ENCODE results near the gene ALX4. TPM values are rescaled to one million over a fixed set of nuclear protein-coding genes. Genes with fewer than 3 reads are reported as not detected.

Gene ALX4
- total and polyA plus RNA-seq, 7 experiments from 2014 or later: 0.04 TPM; not detected in 6

GRCh38 chr11:44282620-44283019 lies 27.3 kb downstream of the ALX4 start:
- no peaks in the 10 kb centered on the region for H3K36me3 Mint-ChIP-seq
- H3K4me1 Mint-ChIP-seq: peaks cover 0 to 4% (median 0%) of the 10 kb centered on the region in 7 donors
- no peaks in the 10 kb centered on the region for H3K36me3 ChIP-seq (ENCODE audit: control insufficient read depth in 2 of 3, insufficient read depth in 3 of 3, low read length in 3 of 3)
- CTCF ChIA-PET: interaction anchor here (0.6 kb wide), 1 partner anchor 121 kb away, joined by 3 read pairs; no protein-coding TSS in a partner anchor
- peaks cover 0 to 4% (median 0%) of the 10 kb centered on the region in 5 donors for H3K27me3 Mint-ChIP-seq
- H3K4me1 ChIP-seq (ENCODE audit: control insufficient read depth in 2 of 2, insufficient read depth in 2 of 2, low read length in 2 of 2): no peaks in the 10 kb centered on the region
- H3K4me3 ChIP-seq (ENCODE audit: low read length): no peak overlapping the region
- no peak overlapping the region for H3K4me3 Mint-ChIP-seq
- intact Hi-C loops (cut with micrococcal nuclease): loop anchor here in 1 of 2 donors (10.0 kb wide), 2 partner anchors 188 to 352 kb away; partner anchors contain the start of gene EXT2
- H3K9me3 Mint-ChIP-seq: no peaks in the 10 kb centered on the region
- DNase-seq (no peak), ATAC-seq (no peak)
- no peaks in the 10 kb centered on the region for H3K27me3 ChIP-seq (ENCODE audit: control insufficient read depth in 2 of 2, insufficient read depth in 2 of 2, low read length in 2 of 2)
- no peak overlapping the region for H3K27ac ChIP-seq (ENCODE audit: low read depth, low read length)
- POLR2A ChIA-PET: no interaction called here
- H3K27ac Mint-ChIP-seq: no peak overlapping the region
- H3K9me3 ChIP-seq (ENCODE audit: control insufficient read depth in 2 of 3, low read length in 3 of 3): no peaks in the 10 kb centered on the region

- intact Hi-C loops (cut with micrococcal nuclease): loop anchor here in 1 of 2 donors (10.0 kb wide), 2 partner anchors 186 to 354 kb away; partner anchors contain the start of gene EXT2
- ChIA-PET CTCF (no interaction called here), POLR2A (no interaction called here)
- no peaks in the 10 kb centered on the region for H3K27me3 ChIP-seq (ENCODE audit: control insufficient read depth in 2 of 2, insufficient read depth in 2 of 2, low read length in 2 of 2)
- no peaks in the 10 kb centered on the region for H3K36me3 ChIP-seq (ENCODE audit: control insufficient read depth in 2 of 3, insufficient read depth in 3 of 3, low read length in 3 of 3)
- Mint-ChIP-seq H3K27ac (no peak overlapping the region), H3K4me1 (peaks cover 0 to 3% (median 0%) of the 10 kb centered on the region in 7 donors), H3K36me3 (no peaks in the 10 kb centered on the region), H3K27me3 (peaks cover 0 to 4% (median 0%) of the 10 kb centered on the region in 5 donors), H3K9me3 (no peaks in the 10 kb centered on the region), H3K4me3 (no peak overlapping the region)
- H3K4me1 ChIP-seq (ENCODE audit: control insufficient read depth in 2 of 2, insufficient read depth in 2 of 2, low read length in 2 of 2): no peaks in the 10 kb centered on the region
- H3K4me3 ChIP-seq (ENCODE audit: low read length): no peak overlapping the region
- no peak overlapping the region for H3K27ac ChIP-seq (ENCODE audit: low read depth, low read length)
- H3K9me3 ChIP-seq (ENCODE audit: control insufficient read depth in 2 of 3, low read length in 3 of 3): no peaks in the 10 kb centered on the region
- DNase-seq (no peak), ATAC-seq (no peak)
Measured at GRCh38 chr11:44281151-44281550, 28.8 kb downstream of the ALX4 start.

- Mint-ChIP-seq H3K4me3 (no peak overlapping the region), H3K4me1 (peaks cover 0 to 2% (median 0%) of the 10 kb centered on the region in 7 donors), H3K36me3 (no peaks in the 10 kb centered on the region), H3K9me3 (peaks cover 0 to 1% (median 0%) of the 10 kb centered on the region in 11 donors), H3K27ac (no peak overlapping the region), H3K27me3 (peaks cover 0 to 4% (median 0%) of the 10 kb centered on the region in 5 donors)
- H3K27me3 ChIP-seq (ENCODE audit: control insufficient read depth in 2 of 2, insufficient read depth in 2 of 2, low read length in 2 of 2): no peaks in the 10 kb centered on the region
- ChIA-PET POLR2A (no interaction called here), CTCF (interaction anchor here (0.6 kb wide), 1 partner anchor 277 kb away, joined by 3 read pairs; no protein-coding TSS in a partner anchor)
- DNase-seq: no peak
- no peak overlapping the region for H3K4me3 ChIP-seq (ENCODE audit: low read length)
- H3K27ac ChIP-seq (ENCODE audit: low read depth, low read length): no peak overlapping the region
- H3K9me3 ChIP-seq (ENCODE audit: control insufficient read depth in 2 of 3, low read length in 3 of 3): no peaks in the 10 kb centered on the region
- no peak for ATAC-seq
- H3K4me1 ChIP-seq (ENCODE audit: control insufficient read depth in 2 of 2, insufficient read depth in 2 of 2, low read length in 2 of 2): no peaks in the 10 kb centered on the region
- intact Hi-C loops (cut with micrococcal nuclease): loop anchor here in 1 of 2 donors (10.0 kb wide), 2 partner anchors 185 to 355 kb away; partner anchors contain the start of gene EXT2
- H3K36me3 ChIP-seq (ENCODE audit: control insufficient read depth in 2 of 3, insufficient read depth in 3 of 3, low read length in 3 of 3): no peaks in the 10 kb centered on the region
Measured at GRCh38 chr11:44280257-44280656, 29.7 kb downstream of the ALX4 start.

- no peaks in the 10 kb centered on the region for H3K36me3 Mint-ChIP-seq
- DNase-seq: no peak
Measured at GRCh38 chr11:44279483-44279882, 30.5 kb downstream of the ALX4 start.

DNA sequence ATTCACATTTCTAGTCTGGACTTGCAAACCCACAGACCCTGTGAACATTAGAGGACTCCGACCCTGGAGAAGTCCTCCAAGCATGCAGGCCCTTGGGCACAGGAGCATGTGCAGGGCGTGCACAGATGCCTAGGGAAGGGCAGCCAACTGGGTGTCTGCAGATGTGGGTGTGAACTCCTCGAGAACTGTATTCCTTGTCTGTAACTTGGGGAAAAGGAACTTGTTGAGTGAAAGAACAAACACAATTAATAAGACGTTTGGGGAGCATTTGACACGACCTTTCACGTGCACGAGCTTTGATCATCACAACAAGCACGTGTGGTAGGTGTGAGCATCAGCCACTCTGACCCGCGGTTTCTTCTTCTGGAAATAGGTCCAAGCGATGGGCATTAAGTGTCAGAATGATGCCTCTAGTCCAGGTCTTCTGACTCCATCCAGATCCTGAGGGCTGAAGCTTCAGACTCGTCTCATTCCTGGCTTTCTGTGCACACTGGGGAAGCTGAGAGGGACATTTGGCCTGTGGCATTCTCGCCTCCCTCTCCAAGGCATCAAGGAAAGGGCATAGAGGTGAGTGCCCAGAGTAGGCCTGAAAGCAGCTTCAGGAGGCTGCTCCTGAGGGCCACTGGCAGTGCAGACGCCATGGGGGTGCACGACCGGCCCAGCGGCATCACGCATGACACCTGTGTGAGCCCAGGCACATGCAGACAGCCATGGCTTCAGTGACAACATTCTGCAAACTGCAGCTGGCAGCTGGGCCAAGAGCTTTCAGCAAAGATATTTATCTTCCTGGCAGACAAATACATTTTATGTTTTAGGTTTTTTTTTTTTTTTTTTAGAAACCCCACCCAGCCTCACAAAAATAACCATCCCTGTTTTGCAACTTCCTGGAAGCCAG lies 32.5 kb downstream of the ALX4 start:
- ChIA-PET CTCF (no interaction called here), POLR2A (no interaction called here)
- Histone ChIP-seq H3K27me3 (ENCODE audit: control insufficient read depth in 2 of 2, insufficient read depth in 2 of 2, low read length in 2 of 2) (no peaks in the 10 kb centered on the region), H3K36me3 (ENCODE audit: control insufficient read depth in 2 of 3, insufficient read depth in 3 of 3, low read length in 3 of 3) (no peaks in the 10 kb centered on the region), H3K9me3 (ENCODE audit: control insufficient read depth in 2 of 3, low read length in 3 of 3) (no peaks in the 10 kb centered on the region), H3K4me3 (ENCODE audit: low read length) (no peak overlapping the region), H3K4me1 (ENCODE audit: control insufficient read depth in 2 of 2, insufficient read depth in 2 of 2, low read length in 2 of 2) (no peaks in the 10 kb centered on the region), H3K27ac (ENCODE audit: low read depth, low read length) (no peak overlapping the region)
- H3K4me1 Mint-ChIP-seq: peaks cover 0 to 2% (median 0%) of the 10 kb centered on the region in 7 donors
- no peak for DNase-seq
- H3K36me3 Mint-ChIP-seq: no peaks in the 10 kb centered on the region
- peaks cover 0 to 4% (median 0%) of the 10 kb centered on the region in 5 donors for H3K27me3 Mint-ChIP-seq
- H3K4me3 Mint-ChIP-seq: no peak overlapping the region
- ATAC-seq: no peak
- H3K27ac Mint-ChIP-seq: no peak overlapping the region
- intact Hi-C loops (cut with micrococcal nuclease): no loop called here
- peaks cover 0 to 2% (median 0%) of the 10 kb centered on the region in 11 donors for H3K9me3 Mint-ChIP-seq

More at GRCh38 chr11:44279483-44279882, 30.5 kb downstream of the ALX4 start:
- no peak overlapping the region for H3K27ac ChIP-seq (ENCODE audit: low read depth, low read length)
- no peaks in the 10 kb centered on the region for H3K9me3 ChIP-seq (ENCODE audit: control insufficient read depth in 2 of 3, low read length in 3 of 3)
- peaks cover 0 to 1% (median 0%) of the 10 kb centered on the region in 11 donors for H3K9me3 Mint-ChIP-seq
- intact Hi-C loops (cut with micrococcal nuclease): no loop called here
- H3K4me3 ChIP-seq (ENCODE audit: low read length): no peak overlapping the region
- H3K27me3 ChIP-seq (ENCODE audit: control insufficient read depth in 2 of 2, insufficient read depth in 2 of 2, low read length in 2 of 2): no peaks in the 10 kb centered on the region
- no peaks in the 10 kb centered on the region for H3K4me1 ChIP-seq (ENCODE audit: control insufficient read depth in 2 of 2, insufficient read depth in 2 of 2, low read length in 2 of 2)
- no peak for ATAC-seq
- ChIA-PET POLR2A (no interaction called here), CTCF (no interaction called here)
- no peak overlapping the region for H3K4me3 Mint-ChIP-seq
- H3K36me3 ChIP-seq (ENCODE audit: control insufficient read depth in 2 of 3, insufficient read depth in 3 of 3, low read length in 3 of 3): no peaks in the 10 kb centered on the region
- H3K27ac Mint-ChIP-seq: no peak overlapping the region
- peaks cover 0 to 2% (median 0%) of the 10 kb centered on the region in 7 donors for H3K4me1 Mint-ChIP-seq
- peaks cover 0 to 4% (median 0%) of the 10 kb centered on the region in 5 donors for H3K27me3 Mint-ChIP-seq

GRCh38 chr11:44275961-44276550 lies 33.9 kb downstream of the ALX4 start:
- intact Hi-C loops (cut with micrococcal nuclease): no loop called here
- no peaks in the 10 kb centered on the region for H3K27me3 ChIP-seq (ENCODE audit: control insufficient read depth in 2 of 2, insufficient read depth in 2 of 2, low read length in 2 of 2)
- no peaks in the 10 kb centered on the region for H3K4me1 ChIP-seq (ENCODE audit: control insufficient read depth in 2 of 2, insufficient read depth in 2 of 2, low read length in 2 of 2)
- POLR2A ChIA-PET: no interaction called here
- Mint-ChIP-seq H3K9me3 (peaks cover 0 to 4% (median 0%) of the 10 kb centered on the region in 11 donors), H3K36me3 (peaks cover 0 to 5% (median 0%) of the 10 kb centered on the region in 5 donors), H3K4me1 (peaks cover 0 to 2% (median 0%) of the 10 kb centered on the region in 7 donors), H3K27ac (no peak overlapping the region), H3K4me3 (no peak overlapping the region), H3K27me3 (peaks cover 0 to 4% (median 0%) of the 10 kb centered on the region in 5 donors)
- ATAC-seq (no peak), DNase-seq (no peak)
- H3K27ac ChIP-seq (ENCODE audit: low read depth, low read length): no peak overlapping the region
- CTCF ChIA-PET: no interaction called here
- no peaks in the 10 kb centered on the region for H3K36me3 ChIP-seq (ENCODE audit: control insufficient read depth in 2 of 3, insufficient read depth in 3 of 3, low read length in 3 of 3)
- H3K4me3 ChIP-seq (ENCODE audit: low read length): no peak overlapping the region
- no peaks in the 10 kb centered on the region for H3K9me3 ChIP-seq (ENCODE audit: control insufficient read depth in 2 of 3, low read length in 3 of 3)
